H7 (cell line): Measurements from ENCODE around the gene MAMLD1. TPM values are rescaled to one million over a fixed set of nuclear protein-coding genes. Genes with fewer than 3 reads are reported as not detected.
"Not testable (repeated sequence)": the region's sequence is repeated elsewhere in the genome, so short reads cannot be mapped to it uniquely, and the experiment has no call there.

ENCODE experiments used
- DNase-seq: peaks from one replicate; pipeline ENCODE4 v3.0.0; 2012
- H3K27me3 ChIP-seq: 2 replicates; pipeline ENCODE4 v1.6.0; 2011; ENCODE audit warnings: mild to moderate bottlenecking, low read length; ENCODE audit not compliant: control insufficient read depth, insufficient read depth
- H3K36me3 ChIP-seq: replicated peaks from 2 replicates; pipeline ENCODE4 v1.5.1; 2011; ENCODE audit warnings: low read length; ENCODE audit not compliant: control insufficient read depth, insufficient read depth
- H3K4me3 ChIP-seq: 2 replicates; pipeline ENCODE4 v1.5.1; 2011; ENCODE audit warnings: low read depth, mild to moderate bottlenecking, control low read depth, low read length, moderate library complexity; ENCODE audit not compliant: insufficient read depth
- total RNA-seq: library from RNA; depleted of rRNA; stranded (reverse); fragments of >200 nt; shearing (Covaris generic); gene quantifications from 2 replicates; pipeline ENCODE4 v1.2.3, GENCODE V29; 2014

Gene MAMLD1
- total RNA-seq, 1 experiment from 2014 or later, result 0.31 TPM

GRCh38 chrX:150337026-150337425, 26.1 kb upstream of the MAMLD1 start:
- no peak for DNase-seq
- no peak overlapping the region for H3K4me3 ChIP-seq
- H3K36me3 ChIP-seq, result no peaks in the 10 kb centered on the region
- H3K27me3 ChIP-seq, result no peaks in the 10 kb centered on the region

DNA sequence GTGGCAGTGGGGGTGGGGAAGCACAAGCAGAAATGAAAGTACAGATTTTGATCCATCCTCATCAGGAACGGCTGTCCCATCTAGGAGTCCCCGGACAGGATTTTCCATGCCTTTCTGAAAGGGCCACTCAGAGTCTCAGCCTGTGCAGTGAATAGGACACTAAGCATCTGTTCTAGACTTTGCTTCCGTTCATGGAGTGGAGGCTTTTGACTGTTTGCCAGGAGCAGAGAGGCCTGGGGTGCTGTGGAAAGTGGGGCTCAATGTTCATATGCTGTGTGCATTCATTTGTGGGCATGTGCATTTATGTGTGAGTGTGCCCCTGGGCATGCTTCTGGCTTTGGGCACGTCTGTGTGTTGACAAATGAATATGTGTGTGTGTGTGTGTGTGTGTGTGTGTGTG, 25.6 kb upstream of the MAMLD1 start:
- no peak overlapping the region for H3K4me3 ChIP-seq
- H3K27me3 ChIP-seq, result no peaks in the 10 kb centered on the region
- H3K36me3 ChIP-seq, result no peaks in the 10 kb centered on the region
- DNase-seq, result no peak

DNA sequence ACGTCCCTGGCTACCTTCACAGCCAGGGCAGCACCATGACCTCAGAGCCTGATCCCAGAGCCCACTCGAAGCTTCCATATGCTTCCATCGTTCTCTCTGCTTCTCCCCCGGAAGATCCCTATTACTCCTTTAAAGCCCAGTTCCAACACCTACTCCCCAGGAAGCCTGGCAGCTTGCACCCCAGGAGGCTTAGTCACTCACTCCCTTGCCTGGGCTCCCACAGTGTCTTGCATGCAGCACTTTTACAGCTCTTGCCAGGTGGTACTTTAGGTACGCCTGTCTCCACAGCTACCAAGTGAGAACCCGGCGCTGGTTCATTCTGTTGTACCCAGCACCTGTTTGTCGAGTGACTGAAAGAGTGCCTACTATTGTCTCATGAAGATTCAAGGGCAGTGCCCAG, 24.5 kb upstream of the MAMLD1 start:
- Histone ChIP-seq H3K36me3 (no peaks in the 10 kb centered on the region), H3K4me3 (no peak overlapping the region), H3K27me3 (no peaks in the 10 kb centered on the region)
- DNase-seq, result no peak

DNA sequence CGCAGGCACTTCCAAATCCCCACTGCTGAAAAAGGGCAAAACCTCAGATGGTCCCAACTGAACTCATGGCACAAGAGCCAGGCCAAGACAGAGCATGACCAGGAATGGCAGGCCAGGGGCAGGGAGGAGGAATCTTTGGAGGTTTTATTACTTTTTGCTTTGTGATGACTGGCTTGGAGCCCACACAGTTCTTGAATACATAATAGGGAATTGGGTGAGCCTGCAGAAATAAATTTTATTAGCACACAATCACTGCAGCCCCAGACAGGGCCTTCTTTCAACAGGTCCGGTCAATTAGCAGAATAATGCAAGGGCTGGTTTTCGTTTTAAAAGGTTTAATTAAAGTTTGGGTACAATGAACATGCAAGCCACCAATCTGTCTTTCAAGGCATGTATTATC, 23.4 kb upstream of the MAMLD1 start:
- Histone ChIP-seq H3K27me3 (no peaks in the 10 kb centered on the region), H3K4me3 (no peak overlapping the region)
- no peak for DNase-seq

GRCh38 chrX:150340326-150340725, 22.8 kb upstream of the MAMLD1 start:
- not testable (repeated sequence) for DNase-seq, H3K4me3 ChIP-seq, H3K36me3 ChIP-seq, H3K27me3 ChIP-seq

More for the DNA sequence above, 23.4 kb upstream of the MAMLD1 start:
- H3K36me3 ChIP-seq, result no peaks in the 10 kb centered on the region

GRCh38 chrX:150347471-150347870, 15.6 kb upstream of the MAMLD1 start:
- H3K36me3 ChIP-seq, result no peaks in the 10 kb centered on the region
- no peak for DNase-seq
- no peaks in the 10 kb centered on the region for H3K27me3 ChIP-seq
- no peak overlapping the region for H3K4me3 ChIP-seq

DNA sequence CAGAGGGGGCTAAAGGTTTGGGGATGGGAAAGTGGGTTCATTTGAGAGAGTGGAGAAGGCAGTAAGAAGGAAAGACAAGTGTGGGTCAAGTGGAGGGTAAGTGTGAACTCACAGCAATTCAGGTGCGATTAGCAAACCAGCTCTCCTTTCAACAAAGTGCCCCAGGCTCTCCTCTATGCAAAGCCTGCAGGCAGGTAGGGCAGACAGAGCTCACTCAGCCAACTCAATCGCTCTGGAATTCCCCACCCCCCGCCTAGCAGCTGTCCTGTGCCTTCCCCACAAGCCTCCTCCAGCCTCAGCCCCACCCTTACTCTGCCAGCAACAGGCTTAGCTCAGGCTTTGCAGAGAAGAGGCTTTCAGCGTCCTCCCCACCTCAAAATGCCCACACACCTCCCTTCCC, 14.8 kb upstream of the MAMLD1 start:
- H3K27me3 ChIP-seq, result no peaks in the 10 kb centered on the region
- no peaks in the 10 kb centered on the region for H3K36me3 ChIP-seq
- peak; percentile 84 for DNase-seq

DNA sequence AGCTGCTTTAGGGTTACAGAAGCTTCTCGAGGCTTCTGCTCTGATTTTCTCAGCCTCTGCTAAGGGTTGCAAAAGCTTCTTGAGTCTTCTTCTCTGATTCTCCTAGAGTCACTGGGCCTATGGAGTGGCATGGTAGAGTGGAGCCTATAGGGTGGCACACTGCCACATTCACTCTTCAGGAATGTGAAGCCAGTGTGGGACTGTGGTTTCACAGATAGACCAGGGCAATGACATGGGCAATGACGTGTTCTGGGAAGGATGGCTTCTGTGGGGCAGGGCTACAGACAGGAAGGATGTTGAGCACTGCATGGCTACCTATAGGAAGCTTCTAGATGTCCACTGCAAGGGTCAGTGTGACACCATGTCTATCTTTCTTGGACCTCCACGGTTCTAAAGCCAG, 11.0 kb upstream of the MAMLD1 start:
- H3K4me3 ChIP-seq, result no peak overlapping the region
- H3K36me3 ChIP-seq, result no peaks in the 10 kb centered on the region
- no peak for DNase-seq
- no peaks in the 10 kb centered on the region for H3K27me3 ChIP-seq

More for the DNA sequence above, 14.8 kb upstream of the MAMLD1 start:
- H3K4me3 ChIP-seq, result no peak overlapping the region

DNA sequence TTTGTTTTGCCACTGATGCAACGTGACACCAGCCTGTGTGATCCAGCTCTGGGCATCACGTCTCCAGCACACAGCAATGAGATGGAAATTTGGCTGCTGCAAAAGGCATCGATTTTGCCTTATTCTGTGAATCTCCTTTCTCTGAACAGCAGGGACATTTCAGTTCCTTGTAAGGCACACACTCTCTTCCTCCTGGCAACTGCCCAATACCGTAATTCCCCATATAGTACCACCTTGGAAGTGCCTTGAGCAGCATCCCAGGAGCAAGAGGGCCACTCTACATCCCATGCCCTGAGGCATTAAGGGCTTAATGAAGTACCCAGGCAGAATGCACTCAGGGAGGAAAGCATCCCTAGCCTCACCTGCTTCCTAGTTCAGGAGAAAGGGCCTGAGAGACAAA, 10.5 kb upstream of the MAMLD1 start:
- H3K4me3 ChIP-seq, result no peak overlapping the region
- no peaks in the 10 kb centered on the region for H3K27me3 ChIP-seq
- no peaks in the 10 kb centered on the region for H3K36me3 ChIP-seq
- no peak for DNase-seq

DNA sequence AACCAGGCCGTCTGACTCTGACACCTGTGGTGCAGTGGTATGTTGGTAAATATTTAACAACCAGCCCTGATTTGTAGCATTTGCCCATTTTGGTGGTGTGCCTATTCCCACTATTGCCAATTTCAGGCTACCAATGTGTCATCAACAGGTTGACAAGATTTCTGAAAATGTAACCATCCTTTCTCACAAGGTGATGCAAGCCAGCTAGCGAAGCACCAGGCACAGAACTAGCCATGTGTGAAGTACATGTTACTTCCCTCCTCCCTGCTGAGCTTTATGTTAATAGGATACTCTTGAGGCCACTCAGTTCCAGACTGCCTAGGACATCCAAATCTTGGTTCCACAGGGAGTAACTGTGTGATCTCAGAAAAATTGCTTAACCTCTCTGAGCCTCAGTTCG, 7.2 kb upstream of the MAMLD1 start:
- no peak overlapping the region for H3K4me3 ChIP-seq
- DNase-seq, result no peak
- H3K36me3 ChIP-seq, result no peaks in the 10 kb centered on the region
- H3K27me3 ChIP-seq, result peaks cover 19% of the 10 kb centered on the region

GRCh38 chrX:150357790-150358189, 5.3 kb upstream of the MAMLD1 start:
- no peak overlapping the region for H3K4me3 ChIP-seq
- H3K27me3 ChIP-seq, result peaks cover 38% of the 10 kb centered on the region
- no peak for DNase-seq
- H3K36me3 ChIP-seq, result no peaks in the 10 kb centered on the region

DNA sequence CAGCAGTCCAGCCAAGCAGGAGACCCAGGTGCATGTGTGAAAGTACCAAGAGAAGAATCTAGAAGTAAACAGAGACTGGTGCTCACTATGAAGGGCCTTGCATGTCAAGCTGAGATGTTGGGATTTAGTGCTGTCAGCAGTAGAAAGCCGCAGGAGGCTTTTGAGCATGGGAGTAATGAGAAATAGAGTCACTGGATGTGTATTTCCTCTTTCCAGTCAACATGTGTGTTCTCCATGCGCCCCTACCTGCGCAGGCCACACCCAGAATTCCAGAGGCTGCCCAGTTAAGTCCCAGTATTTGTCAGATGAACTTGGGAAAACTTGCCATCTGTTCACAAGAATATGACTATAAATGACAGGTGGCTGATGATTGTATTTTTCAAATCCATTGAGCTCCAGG, 4.5 kb upstream of the MAMLD1 start:
- DNase-seq, result no peak
- peaks cover 46% of the 10 kb centered on the region for H3K27me3 ChIP-seq

GRCh38 chrX:150360331-150360730, 2.8 kb upstream of the MAMLD1 start:
- Histone ChIP-seq H3K36me3 (no peaks in the 10 kb centered on the region), H3K27me3 (peaks cover 61% of the 10 kb centered on the region), H3K4me3 (no peak overlapping the region)
- no peak for DNase-seq

More for the DNA sequence above, 4.5 kb upstream of the MAMLD1 start:
- Histone ChIP-seq H3K4me3 (no peak overlapping the region), H3K36me3 (no peaks in the 10 kb centered on the region)

- Histone ChIP-seq H3K36me3 (no peaks in the 10 kb centered on the region), H3K4me3 (peak overlapping the region; percentile 67; the same call in 1 of the 2 replicates), H3K27me3 (peaks cover 69% of the 10 kb centered on the region)
- DNase-seq, result peak; percentile 80
These were observed 1.9 kb upstream of the MAMLD1 start for GRCh38 chrX:150361070-150361776.

DNA sequence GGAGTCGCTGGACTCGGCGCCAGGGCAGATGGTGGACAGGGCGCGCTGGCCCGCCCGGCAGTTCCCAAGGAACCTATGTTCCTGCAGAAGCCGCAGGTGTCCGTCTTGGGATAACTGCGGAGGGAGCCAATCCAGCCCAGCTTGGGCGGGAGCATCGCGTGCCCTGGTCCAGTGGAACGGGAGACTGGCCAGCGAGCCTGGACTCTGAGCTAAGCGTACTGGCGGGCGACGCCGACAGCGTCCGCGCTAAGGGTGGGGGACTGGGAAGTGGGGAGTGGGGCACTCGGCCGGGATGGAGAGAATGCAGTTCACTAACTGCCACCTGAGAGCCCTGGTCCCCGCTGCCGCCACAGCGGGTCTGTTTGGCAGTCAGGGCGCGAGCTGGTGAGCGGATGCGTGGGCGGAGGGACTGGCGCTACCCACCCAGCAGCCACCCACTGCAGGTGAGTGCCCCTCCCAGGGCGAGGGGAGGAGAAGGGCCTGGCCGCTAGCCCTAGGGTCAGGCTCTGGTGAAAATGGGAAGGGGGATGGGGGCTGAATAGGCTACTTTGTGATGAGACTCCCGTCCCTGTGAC, 1.3 kb upstream of the MAMLD1 start:
- peak; percentile 73 for DNase-seq
- Histone ChIP-seq H3K36me3 (no peaks in the 10 kb centered on the region), H3K4me3 (peak overlapping the region; percentile 67; the same call in 1 of the 2 replicates), H3K27me3 (peaks cover 75% of the 10 kb centered on the region)
